ENCODE results near the gene ATG5.

The ATG5 gene

DNA sequence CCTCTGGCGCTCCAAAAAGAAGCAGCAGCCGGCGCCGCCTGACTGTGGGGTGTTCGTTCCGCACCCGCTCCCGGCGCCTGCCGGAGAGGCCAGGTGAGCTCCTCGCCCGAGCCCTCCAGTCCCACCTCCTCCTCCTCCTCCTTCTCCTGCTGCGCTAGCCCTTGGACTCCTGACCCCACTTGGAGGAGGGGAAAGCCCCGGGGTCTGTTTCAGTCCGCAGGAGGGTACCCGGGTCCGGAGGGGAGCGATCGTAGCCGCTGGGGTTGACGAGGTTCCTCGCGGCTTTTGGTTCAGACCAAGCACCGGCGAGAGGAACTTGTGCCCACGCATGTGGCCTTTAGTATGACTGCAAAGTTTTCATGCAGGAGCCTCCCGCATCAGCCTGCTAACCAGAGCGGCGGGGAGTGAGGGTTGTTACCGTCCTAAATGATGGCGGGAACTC, 35.5 kb upstream of the ATG5 start:
- TF ChIP-seq, protein P1, sequence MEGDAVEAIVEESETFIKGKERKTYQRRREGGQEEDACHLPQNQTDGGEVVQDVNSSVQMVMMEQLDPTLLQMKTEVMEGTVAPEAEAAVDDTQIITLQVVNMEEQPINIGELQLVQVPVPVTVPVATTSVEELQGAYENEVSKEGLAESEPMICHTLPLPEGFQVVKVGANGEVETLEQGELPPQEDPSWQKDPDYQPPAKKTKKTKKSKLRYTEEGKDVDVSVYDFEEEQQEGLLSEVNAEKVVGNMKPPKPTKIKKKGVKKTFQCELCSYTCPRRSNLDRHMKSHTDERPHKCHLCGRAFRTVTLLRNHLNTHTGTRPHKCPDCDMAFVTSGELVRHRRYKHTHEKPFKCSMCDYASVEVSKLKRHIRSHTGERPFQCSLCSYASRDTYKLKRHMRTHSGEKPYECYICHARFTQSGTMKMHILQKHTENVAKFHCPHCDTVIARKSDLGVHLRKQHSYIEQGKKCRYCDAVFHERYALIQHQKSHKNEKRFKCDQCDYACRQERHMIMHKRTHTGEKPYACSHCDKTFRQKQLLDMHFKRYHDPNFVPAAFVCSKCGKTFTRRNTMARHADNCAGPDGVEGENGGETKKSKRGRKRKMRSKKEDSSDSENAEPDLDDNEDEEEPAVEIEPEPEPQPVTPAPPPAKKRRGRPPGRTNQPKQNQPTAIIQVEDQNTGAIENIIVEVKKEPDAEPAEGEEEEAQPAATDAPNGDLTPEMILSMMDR (IDR thresholded peaks at IDR 0.05; ENCODE audit: insufficient read depth, missing control alignments), result no peak
- no peak for DNase-seq (ENCODE audit: insufficient read length, low spot score)
- no peak for FAIRE-seq

DNA sequence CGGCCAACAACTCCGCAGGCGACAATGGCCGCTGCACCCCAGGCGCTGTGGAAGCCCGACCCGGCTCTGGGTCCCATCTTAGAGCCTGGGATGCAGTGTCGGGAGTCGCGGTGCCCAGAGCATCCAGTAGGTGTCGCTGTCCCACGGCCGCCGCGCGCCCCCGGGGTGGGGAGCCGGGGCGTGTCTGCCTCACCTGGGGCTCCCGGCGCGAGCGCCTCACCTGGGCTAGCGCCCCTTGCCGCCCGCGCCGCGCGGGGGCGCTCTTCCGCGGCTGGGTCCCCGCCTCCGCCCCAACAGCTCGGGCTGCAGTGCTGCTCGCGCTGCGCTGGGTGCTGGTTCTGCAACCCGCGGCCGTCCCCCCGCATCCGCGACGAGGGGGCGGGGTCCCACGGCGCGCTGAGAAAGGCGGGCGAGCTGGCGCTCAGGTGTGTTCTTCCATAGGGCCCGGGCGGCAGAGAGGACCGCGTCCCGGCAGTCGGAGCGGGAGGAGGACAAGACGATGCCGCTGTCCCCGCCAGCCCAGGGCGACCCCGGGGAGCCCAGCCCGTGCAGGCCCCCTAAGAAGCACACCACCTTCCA, 34.9 kb upstream of the ATG5 start, which contains the start of gene CRYBG1:
Gene CRYBG1, plus strand, starts transcription at position 308 of the 579 bp plus-strand sequence. Its CDS starts 192 bp downstream, at position 500.
- TF ChIP-seq, protein P1 (IDR thresholded peaks at IDR 0.05; ENCODE audit: insufficient read depth, missing control alignments), result peak; percentile 62
- no peak for FAIRE-seq

DNA sequence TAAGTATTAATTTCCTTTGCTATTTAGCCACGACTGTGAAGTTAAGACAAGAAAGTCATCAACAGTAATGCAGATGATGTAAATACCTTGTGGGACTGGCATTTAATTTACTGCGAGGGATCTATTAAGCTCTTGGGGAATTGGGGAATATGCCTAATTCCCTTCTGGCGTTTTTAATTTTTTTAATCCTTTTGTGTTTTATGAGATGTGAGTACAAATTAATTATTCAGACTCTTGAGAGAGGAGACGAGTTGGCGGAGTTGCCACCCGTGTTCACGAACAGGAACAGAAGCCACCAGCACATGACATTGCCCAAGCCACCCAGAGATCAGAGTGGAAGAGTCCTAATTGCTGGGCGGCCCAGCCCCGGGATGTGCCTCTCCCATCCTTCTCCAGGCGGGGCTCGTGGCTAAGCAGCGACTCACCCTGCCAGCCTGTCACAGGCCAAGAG, 34.4 kb upstream of the ATG5 start:
- peak; percentile 24 for DNase-seq (ENCODE audit: insufficient read length, low spot score)
- FAIRE-seq, result peak; percentile 38
- TF ChIP-seq, protein P1 (IDR thresholded peaks at IDR 0.05; ENCODE audit: insufficient read depth, missing control alignments), result no peak

More for the DNA sequence above, 34.9 kb upstream of the ATG5 start, which contains the start of gene CRYBG1:
- DNase-seq (ENCODE audit: insufficient read length, low spot score), result peak; percentile 70

DNA sequence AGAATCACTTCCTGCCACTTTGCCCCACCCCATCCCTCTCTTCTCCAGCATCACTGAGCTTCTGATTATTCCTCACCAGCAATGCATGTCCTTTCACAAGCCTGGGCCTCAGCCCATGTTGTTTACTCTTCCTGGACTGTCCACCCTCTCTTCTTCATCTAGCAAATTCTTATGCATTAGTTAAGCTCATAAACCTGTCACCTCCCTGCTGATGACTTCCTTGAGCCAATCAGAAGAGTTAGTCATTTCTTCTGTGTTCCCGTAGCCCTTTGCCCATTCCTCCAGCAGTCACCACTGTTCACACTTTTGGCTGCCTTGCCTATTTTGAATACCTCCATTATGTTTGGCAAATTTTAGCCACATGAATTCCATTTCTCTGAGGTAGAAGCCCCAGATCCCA, 30.8 kb upstream of the ATG5 start:
- TF ChIP-seq, protein P1 (IDR thresholded peaks at IDR 0.05; ENCODE audit: insufficient read depth, missing control alignments), result no peak
- no peak for DNase-seq (ENCODE audit: insufficient read length, low spot score)
- no peak for FAIRE-seq

DNA sequence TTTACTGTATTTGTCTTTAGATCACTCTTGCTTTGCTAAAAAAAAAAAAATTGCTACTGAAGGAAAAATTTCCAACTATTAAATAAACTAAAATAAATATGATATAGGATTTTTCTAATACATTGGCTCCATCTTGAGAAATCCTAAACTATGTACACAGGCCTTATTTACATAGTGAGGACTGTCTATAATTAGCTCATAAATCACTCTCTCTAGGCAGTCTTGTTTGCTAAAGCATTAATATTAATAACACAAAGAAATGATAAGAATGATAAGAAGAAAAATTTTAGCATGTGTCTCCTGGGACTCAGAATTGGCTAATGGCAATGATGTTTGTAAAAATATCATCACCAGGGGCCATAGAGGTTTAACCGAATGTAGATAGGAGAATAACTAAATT, 21.7 kb upstream of the ATG5 start:
- no peak for FAIRE-seq
- TF ChIP-seq, protein P1 (IDR thresholded peaks at IDR 0.05; ENCODE audit: insufficient read depth, missing control alignments), result no peak
- no peak for DNase-seq (ENCODE audit: insufficient read length, low spot score)

DNA sequence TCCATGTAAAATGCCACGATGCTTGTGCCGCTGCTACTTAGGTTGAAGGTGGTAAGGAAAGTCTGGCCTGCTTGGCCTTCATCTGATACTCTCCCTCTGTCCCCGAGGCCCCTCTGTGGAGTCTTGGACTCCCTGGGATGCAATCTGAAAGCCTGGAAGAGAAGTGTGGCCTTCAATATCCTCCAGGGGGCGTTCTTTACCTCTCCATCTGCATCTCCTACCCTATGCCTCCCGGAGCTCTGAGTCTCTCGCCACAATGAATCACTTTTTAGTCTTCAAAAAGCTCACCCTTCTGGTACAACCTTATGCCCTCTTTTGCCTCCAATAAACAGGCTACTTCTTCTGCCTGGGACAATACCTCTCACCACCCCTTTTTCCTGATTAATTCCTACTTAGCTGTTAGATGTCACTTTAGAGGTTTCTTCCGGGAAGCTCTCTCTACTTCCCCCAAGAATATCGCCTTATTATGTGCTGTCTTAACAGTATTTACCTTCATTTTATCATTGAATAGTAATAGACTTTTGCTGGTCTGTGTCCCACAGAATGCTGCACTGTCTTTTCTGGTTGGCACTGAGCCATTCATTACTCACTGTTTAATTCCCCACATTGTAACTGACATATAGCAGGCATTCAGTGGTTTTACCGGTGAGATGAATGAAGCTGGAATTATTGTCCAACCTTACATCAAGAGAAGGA, 13.9 kb upstream of the ATG5 start:
- FAIRE-seq (peak; percentile 77), DNase-seq (ENCODE audit: insufficient read length, low spot score) (peak; percentile 51)
- TF ChIP-seq, protein P1 (IDR thresholded peaks at IDR 0.05; ENCODE audit: insufficient read depth, missing control alignments), result peak; percentile 70

All from D721Med (cell line).